Measurements from ENCODE around the gene PTCH1.

PTCH1 gene

DNA sequence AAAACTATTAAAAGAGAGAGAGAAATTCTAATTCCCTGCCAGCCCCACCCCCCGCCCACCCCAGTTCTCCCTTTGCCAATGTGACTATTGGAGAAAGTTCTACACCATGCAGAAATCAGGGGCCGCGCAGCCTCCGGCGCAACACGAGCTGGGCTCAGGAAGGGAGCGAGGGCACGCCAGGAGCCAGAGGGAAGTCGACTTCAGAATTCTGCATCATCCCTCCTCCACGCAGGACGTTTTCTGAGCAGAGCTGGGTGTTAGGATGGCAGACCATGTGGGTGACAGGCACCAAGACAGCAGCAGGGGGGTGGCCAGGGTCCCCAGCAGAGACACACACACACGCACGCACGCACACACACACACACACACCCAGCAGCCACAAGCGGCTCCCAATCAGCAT lies 72.6 kb downstream of the PTCH1 start:
- DNase-seq (ENCODE audit: extremely low read depth in 1 of 2, low read depth in 1 of 2), result no peak

DNA sequence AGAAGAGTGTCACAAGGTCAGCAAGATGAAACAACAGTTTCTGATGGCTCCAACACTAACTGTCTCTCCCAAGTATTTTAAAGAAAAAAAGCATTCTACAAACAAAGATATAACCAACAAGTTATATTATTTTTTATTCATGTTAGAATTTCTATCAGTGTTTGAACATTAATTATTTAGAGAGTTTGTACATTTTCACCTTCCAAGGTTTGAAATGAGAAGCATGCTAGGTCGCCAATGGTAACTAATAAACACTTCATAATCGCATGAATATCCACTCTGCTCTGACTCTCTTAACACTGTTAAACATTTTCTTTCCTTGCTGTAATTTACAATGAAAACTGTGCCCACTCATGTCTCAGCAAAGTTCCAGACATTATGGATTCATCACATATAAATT lies 73.5 kb downstream of the PTCH1 start:
- no peak for DNase-seq (ENCODE audit: extremely low read depth in 1 of 2, low read depth in 1 of 2)

DNA sequence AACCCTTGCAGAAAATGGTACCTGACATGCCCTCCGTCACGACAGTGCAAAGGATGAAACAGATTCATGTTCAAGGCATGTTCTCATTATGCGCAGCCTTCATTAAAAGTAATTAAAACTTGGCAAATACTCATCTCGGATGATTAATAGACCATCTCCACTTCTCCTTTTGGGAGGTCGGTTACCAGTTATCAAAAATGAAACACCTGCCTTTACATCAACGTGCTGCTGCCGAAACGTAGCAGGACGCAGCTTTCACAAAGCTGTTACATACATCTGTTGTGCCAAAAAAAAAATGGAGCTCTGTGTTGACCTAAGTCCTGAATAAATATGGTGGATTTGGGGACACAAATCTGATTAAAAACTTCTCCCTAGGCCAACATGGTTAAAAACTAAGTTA lies 75.7 kb downstream of the PTCH1 start:
- no peak for DNase-seq (ENCODE audit: extremely low read depth in 1 of 2, low read depth in 1 of 2)

DNA sequence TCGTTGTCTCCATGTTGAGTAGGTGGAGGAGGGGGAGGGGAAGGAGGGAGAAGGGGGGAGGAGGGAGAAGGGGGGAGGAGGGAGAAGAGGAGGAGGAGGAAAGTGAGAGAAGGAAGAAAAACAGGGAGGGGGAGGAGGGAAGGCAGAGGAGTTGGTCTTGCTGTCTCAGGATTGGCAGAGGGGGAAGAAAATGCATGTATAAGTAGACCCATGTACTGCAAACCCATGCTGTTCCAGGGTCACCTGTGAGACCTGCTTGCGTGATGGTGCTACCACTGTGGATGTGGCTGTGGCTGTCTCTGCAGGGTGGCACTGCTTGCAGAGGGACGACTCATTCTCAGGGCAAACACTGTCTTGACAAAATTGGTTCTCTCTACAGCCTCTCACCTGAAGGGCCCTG lies 76.3 kb downstream of the PTCH1 start:
- no peak for DNase-seq (ENCODE audit: extremely low read depth in 1 of 2, low read depth in 1 of 2)

DNA sequence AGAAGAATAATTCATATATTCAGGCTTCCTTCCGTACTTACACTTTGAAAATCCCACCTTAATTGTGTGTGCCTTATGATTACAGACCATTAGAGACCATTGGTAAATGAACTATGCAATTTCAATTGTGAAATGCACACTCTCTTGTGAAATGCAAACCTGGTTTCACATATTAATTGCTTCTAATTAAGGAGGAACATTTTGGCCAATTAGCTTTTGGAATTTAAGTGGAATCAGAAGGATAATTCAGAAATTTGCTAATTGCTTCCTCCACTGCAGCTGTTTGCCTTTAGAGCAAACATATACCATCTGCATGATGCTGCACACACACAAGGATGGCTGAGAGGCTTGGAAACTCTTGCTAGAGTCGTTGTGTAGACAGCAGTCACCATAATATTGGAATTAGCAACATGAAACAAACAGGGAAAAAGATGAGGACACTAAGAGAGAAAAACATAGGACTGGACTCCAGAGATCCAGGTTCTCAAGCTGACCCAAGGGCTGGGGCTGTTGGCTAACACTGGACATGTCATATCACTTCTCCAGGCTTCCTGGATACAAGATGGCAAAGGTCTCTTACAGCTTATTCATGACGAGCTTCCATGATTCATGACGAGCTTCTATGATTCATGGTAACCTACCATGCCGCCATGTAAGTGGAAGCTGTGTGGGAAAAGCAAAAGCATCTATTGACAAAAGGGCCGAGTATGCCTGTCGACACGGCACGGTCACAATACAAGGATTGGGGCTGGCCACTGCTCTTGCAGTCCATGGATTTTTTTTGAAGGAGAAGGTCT lies 78.0 kb downstream of the PTCH1 start:
- DNase-seq (ENCODE audit: extremely low read depth in 1 of 2, low read depth in 1 of 2), result no peak

DNA sequence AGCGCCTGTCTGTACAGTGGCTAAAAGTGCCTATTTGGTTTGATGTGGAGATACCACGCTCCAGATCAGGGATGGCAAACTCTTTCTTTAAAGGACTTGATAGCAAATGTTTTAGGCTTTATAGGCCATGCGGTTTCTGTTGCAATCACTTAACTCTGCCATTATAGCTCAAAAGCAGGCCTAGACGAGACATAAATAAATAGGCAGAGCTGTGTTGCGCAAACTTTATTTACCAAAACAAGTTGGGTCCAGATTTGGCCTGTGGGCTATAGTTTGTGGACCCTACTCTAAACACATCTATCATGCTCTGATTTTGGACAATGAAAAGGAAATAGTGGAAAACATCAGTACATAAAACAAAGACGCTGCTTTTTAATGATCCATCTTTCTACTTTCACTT lies 79.2 kb downstream of the PTCH1 start:
- DNase-seq (ENCODE audit: extremely low read depth in 1 of 2, low read depth in 1 of 2), result no peak

DNA sequence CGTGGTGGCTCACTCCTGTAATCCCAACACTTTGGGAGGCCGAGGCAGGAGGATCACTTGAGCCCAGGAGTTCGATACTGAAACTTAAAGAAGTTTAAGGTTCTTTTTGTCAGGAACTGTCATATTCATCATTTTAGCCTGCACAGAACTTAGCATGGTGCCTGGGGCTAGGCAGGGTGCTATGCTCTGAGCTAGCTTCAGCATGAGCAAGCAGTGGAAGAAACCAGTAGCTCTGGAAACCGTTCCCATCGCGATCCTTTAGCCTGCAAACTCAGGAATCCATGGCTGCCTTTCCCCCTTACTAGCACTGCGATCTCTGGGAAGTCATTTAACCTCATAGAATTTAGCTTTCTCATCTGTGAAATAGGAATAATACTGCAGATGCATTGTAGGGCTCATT lies 80.4 kb downstream of the PTCH1 start:
- DNase-seq (ENCODE audit: extremely low read depth in 1 of 2, low read depth in 1 of 2), result no peak

DNA sequence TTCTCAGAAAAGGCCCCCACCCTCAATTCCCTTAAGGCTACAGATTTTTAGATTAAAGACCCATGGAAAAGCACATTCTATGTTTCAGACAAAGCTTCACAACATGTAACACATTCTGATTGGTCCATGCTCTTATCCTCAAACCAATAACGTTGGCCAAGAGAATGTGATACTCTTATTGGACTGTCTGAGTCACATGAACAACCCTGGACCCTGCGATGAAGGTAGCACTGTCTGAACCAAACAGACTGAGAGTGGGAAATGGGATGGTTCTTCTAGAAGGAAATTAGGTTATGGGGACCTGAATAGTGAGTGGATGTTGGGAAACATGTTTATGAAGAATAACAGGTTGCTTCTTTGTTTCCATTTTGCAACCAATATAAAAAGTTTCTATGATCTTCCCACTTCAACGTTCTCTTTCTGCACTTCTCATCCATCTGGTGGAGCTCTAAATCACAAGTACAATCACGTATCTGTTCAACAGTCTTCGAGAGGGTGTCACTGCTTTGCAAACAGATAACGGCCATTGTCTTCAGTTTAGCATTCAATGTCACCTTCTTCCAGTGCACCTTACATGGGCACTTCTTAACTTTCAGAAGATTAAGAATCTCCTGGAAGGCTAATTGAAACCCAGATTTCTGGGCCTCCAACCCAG lies 81.6 kb downstream of the PTCH1 start:
- DNase-seq (ENCODE audit: extremely low read depth in 1 of 2, low read depth in 1 of 2), result no peak

DNA sequence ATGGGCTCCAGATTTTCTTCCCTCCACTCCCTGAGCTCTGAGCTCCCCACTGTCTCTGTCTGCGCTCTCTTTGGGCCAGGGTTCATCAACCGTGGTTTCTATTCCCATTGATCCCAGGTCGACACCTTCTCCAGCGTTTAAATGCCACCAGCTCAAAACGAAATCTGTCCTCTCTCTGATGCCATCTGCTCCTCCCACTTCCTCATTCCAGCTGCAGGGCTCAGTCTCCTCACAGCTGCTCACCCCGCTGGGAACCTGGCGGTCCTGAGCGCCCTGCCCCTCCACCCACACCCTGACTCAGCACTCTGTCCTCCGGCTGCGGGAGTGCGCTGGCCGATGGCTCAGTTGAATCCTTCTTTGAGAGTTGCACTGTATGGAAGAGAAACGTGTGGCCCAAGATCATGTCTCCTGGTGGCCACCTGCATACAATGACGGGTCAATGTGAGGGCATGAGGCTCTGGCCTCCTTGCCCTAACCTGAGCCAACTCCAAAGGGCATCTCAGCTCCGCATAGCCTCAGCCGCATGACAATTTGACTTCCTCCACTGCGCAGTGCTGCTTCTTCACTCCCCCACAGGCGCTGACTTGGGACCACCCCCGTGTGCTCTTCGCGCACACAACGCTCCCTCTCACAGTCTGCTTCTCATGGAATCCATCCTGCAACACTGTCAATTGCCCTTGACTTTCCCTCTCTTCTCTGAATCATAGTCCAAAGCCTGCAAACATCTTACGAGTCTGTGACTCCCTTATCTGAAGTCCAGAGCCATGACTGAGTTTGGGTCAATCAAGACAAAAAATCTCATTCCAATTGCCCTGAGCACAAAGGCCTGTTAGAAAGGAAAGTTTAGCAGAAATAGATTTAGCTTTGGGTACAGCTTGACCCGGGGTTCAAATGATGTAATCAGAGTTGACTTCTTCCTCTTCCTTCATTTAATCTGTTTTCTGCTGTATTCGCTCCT lies 82.4 kb downstream of the PTCH1 start:
- no peak for DNase-seq (ENCODE audit: extremely low read depth in 1 of 2, low read depth in 1 of 2)

DNA sequence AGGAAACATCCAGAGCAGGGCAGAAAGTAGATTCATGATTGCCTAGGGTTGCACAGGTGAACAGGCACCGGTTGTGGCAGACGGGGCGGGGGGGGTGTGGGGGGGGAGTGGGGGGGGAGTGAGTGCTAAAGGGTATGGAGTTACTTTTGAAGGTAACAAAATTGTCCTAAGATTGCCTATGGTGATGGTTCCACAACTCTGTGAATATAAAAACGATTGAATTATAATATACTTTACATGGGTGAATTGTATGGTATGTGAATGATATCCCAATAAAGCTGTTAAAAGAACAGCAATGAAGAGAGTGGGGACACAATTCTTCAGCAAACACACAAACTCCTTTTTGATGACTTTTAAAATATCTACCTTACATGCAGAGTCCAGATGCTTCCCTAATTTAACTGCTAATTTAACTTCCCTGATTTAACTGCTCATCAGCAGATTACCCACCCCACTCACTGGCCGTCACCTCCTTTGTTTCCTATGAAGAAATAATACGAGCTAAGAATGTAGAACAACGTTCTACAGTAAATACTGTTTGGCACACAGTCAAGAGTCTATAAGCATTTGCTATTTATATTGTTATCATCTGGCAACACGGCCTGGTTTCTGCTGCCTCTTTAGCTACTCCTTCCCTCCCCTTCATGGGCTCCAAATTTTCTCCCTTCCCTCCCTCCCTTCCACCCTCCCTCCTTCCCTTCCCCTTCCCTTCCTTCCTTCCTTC lies 83.5 kb downstream of the PTCH1 start:
- DNase-seq (ENCODE audit: extremely low read depth in 1 of 2, low read depth in 1 of 2), result no peak

DNA sequence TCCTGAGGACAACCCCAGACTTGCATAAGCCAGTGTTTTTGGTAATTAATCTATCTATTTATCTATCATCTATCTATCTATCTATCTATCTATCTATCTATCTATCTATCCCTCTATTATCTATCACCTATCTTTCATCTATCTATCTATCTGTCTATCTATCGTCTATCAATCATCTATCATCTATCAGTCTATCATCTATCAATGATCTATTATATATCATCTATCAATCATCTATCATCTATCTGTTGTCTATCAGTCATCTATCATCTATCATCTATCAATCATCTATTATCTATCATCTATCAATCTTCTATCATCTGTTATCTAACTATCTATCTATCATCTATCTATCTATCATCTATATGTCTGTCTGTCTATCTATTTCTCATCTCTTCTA lies 85.5 kb downstream of the PTCH1 start:
- no peak for DNase-seq (ENCODE audit: extremely low read depth in 1 of 2, low read depth in 1 of 2)

DNA sequence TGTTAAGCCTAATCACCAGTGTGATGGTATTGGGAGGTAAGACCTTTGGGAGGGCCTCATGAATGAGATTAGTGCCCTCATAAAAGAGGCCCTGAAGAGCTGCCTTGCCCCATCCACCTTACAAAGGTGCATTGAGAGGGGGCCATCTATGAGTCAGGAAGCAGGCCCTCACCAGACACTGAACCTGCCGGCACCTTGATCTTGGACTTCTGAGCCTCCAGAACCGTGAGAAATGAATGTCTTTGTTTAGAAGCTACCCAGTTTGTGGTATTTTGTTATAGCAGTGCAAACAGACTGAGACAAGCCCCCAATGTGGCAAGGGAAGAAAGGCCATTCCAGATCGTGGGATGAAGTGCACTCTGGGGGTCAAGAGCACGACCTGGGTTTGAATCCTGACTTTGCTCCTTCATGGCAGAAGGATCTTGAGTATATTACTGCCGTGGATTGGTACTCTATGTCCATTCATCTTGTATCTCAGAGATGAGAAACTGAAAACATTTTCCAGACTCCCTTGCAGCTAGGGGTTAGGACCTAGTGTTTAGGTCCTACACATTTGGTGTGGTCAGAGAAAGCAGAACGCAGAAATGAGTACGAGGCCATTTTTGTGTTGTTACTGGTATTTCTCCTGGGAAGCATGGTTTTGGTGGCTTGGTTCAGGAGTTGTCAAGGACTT lies 86.7 kb downstream of the PTCH1 start:
- no peak for DNase-seq (ENCODE audit: extremely low read depth in 1 of 2, low read depth in 1 of 2)

DNA sequence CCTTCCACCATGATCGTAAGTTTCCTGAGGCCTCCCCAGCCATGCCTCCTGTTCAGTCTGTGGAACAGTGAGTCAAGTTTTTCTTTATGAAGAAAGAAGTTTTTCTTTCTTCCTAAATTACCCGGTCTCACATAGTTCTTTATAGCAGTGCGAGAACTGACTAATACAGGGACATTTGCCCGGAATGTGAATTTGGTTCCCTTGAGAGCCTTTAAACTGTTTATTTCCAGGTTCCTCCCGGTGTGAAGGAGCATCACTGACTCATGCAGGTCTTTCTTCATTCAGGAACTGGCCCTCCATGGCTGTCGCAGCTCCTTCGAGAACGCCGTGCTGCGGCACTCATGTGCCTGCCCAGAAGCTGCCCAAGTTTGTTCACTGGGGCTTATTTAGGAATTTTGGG lies 87.7 kb downstream of the PTCH1 start:
- DNase-seq (ENCODE audit: extremely low read depth in 1 of 2, low read depth in 1 of 2), result no peak

DNA sequence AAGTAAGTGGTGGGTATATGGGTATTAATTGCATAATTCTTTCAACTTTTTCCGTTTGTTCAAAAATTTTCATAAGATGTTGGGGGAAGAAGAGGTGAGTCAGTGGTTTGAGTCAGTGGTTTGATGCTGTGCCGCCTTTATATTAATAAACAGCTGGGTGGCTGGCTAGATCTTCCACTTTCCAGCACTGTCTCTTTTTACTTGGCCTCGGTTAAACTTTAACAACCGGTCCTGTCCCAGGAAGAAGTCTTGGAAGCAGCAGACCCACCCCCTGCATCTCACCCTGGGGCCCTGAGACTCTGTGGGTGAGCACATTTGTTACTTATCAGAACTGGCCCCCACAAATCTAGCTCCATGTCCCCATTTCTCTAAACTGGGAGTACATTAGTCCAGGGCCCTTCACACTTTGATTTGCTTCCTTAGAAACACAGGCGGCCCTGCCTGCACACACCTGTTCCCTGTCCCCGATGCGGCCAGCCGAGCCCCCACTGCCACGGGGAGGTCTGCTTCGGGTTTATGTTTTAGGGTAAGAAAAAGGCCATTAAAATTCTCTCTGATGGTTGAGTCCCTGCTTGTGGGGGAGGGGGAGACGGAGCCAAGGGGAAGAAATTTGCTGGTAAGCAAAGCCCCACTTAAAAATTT lies 90.7 kb downstream of the PTCH1 start:
- DNase-seq (ENCODE audit: extremely low read depth in 1 of 2, low read depth in 1 of 2), result no peak

DNA sequence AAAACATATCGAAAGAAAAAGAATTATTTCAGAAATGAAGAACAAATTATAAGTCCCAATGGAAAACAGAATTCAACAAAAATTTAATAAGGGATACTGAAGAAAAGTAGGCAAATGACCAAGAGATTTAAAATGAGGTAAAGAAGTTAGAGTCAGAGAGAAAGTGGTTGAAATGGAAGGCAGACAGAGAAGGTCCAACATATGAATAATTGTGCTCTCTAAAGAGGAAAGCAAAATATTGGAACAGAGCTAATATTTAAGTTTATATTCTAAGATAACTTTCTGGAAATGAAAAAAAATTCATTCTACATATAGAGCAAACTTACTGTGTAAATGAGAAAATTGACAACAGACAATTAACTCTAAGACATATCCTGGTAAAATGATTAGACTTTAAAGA lies 94.1 kb downstream of the PTCH1 start:
- DNase-seq (ENCODE audit: extremely low read depth in 1 of 2, low read depth in 1 of 2), result no peak

DNA sequence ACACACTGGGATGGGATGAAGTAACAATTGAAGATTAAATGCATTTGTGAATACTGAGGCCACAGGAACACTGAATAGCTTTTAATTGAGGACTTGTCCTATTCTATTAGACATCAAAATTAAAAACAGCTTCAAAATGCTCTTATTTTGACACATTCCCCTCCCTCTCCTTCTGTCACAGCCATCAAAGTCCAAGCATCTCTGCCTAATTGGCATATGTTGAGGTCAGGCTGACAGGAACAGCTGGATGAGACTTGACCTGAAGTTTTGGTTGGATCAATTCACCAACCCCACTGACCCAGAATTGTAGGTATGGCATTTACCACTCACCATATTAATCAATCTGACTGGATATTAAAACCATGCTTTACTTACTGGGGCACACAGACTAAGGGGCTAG lies 96.3 kb downstream of the PTCH1 start:
- no peak for DNase-seq (ENCODE audit: extremely low read depth in 1 of 2, low read depth in 1 of 2)

DNA sequence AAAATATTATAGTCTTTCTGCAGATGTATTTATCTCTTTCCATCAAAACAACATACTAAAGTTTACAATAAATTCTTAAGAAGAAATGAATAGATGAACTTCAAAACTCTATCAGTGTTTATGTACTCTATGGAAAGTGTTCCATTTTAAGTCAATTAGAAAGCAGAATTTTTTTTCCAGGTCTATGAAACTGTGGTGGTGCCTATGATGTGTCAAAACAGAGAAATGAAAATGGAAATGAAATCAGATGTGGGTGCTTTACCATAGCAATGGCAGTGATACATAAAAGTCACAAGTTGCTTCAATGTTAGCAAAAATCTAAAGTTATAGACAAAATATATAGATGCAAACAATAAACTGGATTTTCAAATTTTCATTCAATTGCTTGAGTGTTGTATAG lies 97.3 kb downstream of the PTCH1 start:
- no peak for DNase-seq (ENCODE audit: extremely low read depth in 1 of 2, low read depth in 1 of 2)

DNA sequence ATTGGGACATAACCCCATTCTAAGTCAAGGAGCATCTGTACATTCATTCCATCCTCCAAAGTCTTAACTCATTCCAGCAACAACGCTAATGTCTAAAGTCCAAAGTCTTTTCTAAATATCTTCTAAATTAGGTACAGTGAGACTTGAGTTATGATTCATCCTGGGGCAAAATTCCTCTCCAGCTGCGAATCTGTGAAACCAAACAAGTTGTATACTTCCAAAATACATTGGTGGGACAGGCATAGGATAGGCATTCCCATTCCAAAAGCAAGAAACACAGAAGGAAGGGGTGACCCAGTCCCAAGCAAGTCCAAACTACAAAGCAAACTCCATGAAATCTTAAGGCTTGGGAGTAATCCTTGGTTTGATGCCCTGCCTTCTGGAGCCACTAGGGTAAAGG lies 101.6 kb downstream of the PTCH1 start:
- no peak for DNase-seq (ENCODE audit: extremely low read depth in 1 of 2, low read depth in 1 of 2)

DNA sequence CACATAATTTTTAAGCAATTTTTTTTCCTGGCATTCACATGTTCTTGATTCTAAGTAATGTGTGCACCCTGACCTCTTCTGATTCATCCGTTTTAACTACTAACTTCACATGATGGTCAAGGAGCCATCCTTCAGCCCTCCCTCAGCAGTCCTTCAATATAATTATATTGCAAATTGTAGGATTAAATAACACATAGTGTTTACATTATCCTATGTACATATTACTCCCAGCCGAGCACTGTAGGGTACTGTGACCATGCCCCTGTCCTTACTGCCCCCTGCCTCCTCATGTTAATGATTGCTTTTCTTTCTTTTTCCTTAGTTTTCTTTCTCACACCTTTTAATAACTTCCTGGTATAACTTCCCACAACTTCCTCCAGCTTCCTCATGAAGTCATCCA lies 103.0 kb downstream of the PTCH1 start:
- no peak for DNase-seq (ENCODE audit: extremely low read depth in 1 of 2, low read depth in 1 of 2)

All from stimulated activated CD8-positive, alpha-beta memory T cell treated with anti-CD3 and anti-CD28 coated beads, Interleukin-7, amount 100 ng/mL, for 48 hours (primary cell).